Hematopoietic multipotent progenitor cell (in vitro differentiated cells): ENCODE measurements around the gene TMEM14A. TPM values are rescaled to one million over a fixed set of nuclear protein-coding genes. Genes with fewer than 3 reads are reported as not detected.
"Not testable (repeated sequence)": the region's sequence is repeated elsewhere in the genome, so short reads cannot be mapped to it uniquely, and the experiment has no call there.

Source experiments
- DNase-seq, 3 donors: peaks; one replicate each; pipeline ENCODE4 v3.0.0-alpha.2; 2011 to 2015; ENCODE audit warnings: low read depth in 2 of 3, low spot score in 2 of 3
- total RNA-seq: library from RNA; depleted of rRNA; stranded (reverse); fragments of >200 nt; gene quantifications from one replicate; pipeline ENCODE4 v1.2.3, GENCODE V29; 2012

TMEM14A gene
- total RNA-seq, 1 donor = 10.2 TPM

DNA sequence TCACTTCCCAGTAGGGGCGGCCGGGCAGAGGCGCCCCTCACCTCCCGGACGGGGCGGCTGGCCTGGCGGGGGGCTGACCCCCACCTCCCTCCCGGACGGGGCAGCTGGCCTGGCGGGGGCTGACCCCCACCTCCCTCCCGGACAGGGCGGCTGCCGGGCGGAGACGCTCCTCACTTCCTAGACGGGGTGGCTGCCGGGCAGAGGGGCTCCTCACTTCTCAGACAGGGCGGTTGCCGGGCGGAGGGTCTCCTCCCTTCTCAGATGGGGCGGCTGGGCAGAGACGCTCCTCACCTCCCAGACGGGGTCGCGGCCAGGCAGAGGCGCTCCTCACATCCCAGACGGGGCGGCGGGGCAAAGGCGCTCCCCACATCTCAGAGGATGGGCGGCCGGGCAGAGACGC, 15.0 kb upstream of the TMEM14A start:
- not testable (repeated sequence) for DNase-seq

DNA sequence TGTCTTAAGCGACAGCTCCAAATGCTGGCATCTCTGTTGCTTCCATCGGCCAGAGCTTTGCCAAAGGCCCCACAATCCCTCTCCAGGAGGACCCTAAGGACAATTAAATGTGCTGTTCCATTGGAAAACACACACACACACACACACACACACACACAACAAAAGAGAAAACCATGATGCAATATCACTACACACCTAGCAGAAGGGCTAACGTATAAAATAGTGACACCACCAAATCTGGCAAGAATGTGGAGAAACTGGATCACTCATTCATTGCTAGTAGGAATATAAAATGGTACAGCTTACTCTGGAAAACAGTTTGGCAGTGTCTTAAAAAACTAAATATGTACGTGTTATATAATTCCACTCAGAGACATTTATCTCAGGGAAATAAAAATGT, 13.0 kb upstream of the TMEM14A start:
- no peak for DNase-seq

DNA sequence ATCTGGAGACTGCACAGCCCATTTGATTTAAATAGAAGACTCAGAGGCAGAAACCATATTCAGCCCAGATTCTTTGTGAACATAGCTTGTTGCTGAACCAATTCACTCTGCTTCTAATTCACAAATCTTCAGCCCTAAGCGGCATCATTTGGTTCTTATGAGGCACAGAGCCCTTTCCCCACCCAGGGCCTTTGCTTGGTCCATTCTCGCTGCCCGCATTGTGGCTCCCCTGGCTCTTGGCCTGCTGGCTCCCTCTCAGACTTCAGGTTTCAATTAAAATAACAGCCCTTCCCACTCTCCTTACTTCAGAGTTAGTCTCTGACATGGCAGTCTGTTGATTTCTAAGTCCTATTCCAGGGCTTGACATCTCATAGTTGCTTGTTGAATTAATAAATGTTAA, 9.4 kb upstream of the TMEM14A start:
- no peak for DNase-seq

DNA sequence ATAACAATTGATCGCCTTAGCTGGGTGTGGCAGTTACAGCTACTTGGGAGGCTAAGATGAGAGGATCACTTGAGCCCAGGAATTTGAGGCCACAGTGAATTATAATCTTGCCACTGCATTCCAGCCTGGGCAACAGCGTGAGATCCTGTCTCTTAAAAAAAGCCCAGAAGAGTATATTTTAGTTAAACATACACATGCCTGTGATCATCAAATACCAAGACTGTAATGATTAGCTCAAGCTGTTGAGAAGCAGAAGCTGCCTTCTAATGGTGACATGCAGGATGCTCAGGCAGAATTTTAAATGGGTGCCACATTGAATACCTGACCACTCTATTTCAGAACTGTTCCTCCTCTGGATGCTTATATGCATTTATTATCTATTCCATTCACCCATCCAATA, 8.9 kb upstream of the TMEM14A start:
- no peak for DNase-seq

DNA sequence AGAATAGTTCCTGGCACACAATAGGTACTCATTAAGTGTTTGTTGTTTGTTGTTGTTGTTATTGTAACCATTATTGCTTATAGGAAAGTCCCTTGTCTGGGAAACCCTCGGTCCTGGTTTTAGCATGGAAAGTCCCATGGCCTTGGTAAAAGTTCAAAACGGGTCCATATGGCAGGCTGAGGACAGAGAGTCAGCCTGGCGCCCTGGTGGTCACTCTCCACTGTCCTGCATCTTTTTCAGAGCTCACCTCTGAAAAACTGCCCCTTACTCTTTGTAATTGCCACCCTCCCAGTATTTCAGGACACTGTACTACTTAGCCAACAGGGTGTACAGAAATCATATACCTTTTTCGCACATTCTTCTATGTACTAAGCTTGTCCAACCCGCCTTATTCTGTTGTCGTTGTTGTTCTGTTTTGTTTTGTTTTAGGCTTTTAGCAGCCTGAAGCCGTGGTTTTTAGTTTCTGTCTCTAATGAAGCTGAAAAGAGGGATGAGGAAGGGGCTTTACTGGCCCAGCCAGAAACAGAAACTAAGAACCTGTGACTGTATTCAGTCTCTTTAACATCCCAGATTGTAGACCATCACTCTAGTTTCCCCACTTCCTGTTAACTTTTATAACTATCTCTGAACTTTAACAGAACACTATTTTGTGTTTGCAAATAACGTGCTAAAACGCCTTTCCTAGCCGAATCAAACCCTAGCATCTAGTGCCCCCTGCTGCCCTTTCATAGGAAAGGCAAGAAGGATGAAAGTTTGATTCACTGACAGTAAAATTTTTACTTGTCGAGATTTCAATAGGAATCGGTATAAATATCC, 7.6 kb upstream of the TMEM14A start:
- DNase-seq = peak; percentile 46 to 90 (median 73)

DNA sequence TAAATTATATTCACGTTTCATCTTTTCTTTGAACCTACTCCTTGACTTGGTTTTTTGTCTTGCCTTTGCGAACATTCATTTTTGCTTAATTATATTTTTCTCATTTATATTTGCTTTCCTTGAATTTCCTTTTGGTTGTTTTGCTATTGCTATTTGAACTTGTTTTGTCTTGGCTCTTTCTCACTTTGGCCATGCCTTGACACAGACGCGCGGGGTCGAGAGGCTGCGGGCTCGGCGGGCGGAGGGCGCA, 7.1 kb upstream of the TMEM14A start:
- no peak for DNase-seq

DNA sequence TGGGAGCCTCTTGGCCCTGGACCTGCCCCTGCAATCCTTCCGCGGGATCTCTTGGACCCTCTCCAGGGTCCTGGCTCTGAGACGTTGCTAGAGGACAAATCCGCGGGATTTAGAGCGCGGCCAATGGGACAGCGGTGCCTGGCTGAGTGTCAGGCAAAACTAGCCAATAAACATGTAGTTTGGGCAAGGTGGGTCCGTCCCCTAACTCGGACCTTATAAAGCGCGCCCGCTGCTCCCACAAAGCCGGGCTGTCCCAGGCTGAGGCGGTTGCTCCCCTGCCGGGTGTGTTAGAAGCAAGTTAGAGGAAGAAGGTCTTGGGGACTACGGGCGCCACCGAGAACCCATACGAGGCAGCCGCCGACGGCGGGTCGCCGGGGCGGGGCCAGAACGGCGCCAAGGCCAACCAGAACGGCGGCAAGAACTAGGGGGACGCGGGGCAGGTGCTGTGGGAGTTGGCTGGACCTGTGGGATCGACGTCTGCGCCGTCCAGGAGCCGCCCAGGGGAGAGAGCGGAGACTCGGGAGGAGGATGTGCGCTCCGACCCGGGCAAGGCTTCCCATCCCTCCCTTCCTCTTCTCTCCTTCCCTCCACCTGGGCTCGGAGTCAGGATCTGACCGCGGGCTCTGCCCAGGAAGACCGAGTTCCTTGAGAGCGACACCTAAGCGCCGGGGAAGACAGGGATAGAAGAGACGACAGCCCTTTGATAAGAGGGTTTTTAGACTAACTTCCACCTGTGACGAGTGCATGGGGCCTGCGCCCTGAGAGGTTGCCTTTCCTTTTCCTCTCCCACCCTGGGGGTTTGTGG, 6.5 kb upstream of the TMEM14A start:
- peak; percentile 14 to 91 (median 84) for DNase-seq

DNA sequence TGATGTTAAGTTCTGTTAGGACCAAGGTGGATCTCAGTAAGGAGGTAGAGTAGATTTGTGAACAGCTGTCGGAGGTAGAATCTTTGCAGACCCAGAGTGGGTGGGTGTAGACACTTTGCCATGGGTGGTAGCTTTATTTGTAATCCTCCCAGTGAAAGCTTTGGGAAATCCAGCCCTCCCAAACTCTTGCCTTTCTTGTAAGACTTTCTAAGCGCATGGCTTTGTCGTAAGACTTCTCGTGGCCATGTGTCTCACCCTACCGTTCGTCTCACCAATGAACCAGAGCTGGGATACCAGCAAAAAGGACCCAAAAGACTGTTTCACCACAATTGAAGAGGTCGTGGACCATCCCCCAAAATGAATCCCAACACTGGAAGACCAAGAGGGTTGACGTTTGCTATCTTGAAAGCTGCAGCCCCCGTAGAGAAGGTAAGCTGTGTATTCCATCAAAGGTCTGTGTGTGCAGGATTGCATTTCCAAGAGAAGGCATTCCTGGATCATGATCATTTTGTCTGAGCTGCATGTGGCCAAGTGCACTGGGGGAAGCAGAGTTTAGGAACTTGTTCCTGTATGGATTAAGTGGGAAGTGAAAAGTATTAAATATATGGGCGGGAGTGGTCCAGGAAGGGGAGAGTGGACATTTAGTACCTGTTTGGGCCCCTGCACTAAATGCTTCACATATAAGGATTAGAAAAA, 5.8 kb upstream of the TMEM14A start:
- DNase-seq = no peak

DNA sequence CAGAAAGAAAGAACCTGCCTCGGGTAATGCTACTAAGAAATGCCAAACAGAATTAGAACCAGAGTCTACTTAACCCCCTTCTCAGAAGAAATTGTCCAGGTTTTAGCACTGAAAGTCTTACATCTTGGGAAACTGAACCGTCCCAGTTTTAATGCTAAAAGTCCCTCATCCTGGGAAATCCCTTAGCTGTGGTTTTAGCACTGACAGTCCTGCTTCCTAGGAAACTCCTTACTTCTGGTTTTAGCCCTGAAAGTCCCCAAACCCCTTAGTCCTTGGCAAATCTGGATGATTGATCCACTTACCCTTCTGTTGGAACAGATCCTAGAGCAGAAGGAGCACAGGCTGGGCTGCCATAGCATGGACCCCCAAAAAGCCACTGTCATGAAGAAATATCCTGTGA, 4.8 kb upstream of the TMEM14A start:
- no peak for DNase-seq

DNA sequence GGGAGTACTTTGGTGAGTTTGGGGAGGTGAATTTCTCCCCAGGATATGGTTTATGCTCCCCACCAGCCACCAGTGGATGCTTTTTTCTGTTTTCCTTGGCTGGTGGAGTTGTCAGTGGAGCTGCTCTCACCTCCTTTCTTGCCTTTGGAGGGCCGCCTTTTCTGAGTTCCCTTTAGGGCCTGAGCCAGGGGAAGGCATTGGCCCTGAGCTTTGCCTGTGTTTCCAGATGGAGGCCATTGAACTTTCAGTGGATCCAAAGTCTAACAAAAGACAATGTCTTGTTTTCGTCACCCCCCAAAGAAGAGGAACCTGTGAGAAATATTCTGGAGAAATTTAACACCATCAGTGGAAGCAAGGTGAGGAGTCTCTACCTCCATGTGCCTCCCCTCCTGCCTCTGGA, 4.4 kb upstream of the TMEM14A start:
- no peak for DNase-seq

DNA sequence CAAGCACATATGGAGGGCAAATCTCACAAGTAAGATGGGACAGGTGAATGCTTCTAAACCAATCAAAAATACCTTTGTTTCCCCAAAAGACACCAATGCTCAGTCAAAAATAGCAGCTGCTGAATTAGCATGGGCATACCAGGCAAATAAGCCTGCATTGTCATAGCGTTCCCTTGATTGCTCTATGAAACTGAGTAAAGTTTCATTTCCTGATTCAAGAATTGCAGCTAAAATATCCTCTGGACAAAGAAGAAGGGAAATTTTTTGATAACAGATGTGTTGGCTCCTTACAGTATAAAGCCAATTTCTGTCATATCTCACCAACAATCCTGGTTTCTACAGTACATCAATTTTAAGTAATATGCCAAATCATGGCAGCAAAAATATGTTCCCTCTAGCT, 3.3 kb upstream of the TMEM14A start:
- DNase-seq = no peak

DNA sequence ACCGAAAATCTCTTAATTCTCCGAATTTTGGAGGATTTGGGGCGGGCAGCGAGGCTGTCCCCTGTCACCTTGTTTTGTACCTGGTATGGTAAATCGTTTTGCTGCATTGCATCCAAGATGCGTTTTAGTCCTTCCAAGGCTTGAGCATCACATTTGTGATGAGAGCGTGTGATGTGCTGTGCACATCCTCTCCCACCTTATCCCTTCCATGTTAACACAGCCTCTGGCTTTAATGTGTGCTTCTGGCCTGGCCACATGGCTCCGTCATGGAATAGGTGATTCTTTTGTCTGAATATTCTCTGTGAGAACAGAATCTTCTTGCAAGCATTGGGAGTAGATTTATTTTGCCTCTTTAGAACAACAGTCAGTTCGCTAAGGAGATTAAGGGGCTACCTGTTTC, 763 bp downstream of the TMEM14A start:
- no peak for DNase-seq

DNA sequence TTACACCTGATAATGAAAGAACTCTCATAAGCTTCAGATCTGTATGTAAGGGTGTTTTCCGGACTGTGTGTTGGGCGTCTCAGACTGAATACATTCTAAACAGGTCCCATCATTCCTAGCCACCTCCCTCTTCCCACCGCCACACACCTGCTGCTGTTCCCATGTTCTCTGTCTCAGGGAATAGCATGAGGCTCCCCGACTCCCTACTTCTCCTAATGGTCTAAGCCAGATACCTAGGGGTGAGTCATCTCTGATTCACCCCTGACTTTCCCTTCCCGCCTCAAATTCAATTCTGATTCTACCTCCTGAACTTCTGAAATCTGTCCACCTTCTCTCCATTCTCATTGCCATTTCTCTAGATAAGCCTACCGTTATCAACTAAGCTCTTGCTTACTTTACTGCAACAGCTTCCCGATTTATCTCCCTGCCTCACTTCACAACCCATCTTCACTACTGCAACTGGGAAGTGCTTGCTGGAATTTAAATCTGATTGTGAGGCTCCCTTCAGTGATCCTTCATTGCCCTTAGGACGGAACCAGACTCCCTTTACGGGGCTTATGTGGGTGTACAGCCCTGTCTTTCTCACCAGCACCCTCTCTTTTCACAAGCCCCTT, 1.6 kb downstream of the TMEM14A start:
- DNase-seq = no peak

DNA sequence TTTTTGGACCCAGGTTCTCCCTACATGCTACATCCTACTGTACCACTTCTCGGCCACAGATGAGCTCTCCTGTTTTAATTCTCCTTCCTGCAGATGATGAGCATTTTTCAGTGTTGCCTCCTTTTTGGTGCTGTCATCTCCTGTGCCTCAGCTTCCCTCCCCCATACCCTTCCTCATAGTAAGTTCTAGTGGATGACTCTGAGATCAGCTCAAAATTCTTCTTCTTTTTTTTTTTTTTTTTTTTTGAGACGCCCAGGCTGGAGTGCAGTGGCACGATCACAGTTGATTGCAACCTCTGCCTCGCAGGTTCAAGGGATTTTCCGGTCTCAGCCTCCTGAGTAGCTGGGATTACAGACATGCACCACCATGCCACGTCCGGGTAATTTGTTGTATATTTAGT, 3.8 kb downstream of the TMEM14A start:
- DNase-seq = no peak

DNA sequence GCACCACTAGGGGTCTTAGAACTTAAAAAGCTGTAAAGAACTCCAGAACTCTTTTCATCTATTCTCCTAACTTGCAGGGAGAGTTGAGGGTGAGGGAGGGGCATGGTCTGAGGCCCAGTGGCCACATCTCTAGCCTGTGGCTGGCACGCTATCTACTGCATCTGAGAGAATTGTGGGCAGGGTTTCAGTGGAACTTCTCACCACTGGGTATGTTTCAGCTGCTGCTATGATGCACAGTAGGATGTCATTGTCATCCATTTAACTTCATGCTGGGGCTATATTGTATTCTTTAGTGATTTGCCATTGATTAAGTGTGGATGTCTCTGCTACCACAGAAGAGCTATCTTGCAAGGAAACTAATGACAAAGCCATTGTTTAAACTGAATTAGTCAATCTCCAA, 4.5 kb downstream of the TMEM14A start:
- DNase-seq = no peak

DNA sequence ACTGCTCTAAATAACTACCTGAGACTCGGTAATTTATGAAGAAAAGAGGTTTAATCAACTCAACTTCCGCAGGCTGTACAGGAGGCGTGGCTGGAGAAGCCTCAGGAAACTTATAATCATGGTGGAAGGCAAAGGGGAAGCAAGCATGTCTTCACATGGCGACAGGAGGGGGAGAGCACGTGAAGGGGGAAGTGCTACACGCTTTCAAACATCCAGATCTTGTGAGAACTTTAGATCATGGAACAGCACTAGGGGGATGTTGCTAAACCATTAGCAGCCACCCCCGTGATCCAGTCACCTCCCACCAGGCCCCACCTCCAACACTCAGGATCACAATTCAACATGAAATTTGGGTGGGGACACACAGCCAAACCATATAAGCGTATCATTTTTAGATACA, 5.7 kb downstream of the TMEM14A start:
- not testable (repeated sequence) for DNase-seq

DNA sequence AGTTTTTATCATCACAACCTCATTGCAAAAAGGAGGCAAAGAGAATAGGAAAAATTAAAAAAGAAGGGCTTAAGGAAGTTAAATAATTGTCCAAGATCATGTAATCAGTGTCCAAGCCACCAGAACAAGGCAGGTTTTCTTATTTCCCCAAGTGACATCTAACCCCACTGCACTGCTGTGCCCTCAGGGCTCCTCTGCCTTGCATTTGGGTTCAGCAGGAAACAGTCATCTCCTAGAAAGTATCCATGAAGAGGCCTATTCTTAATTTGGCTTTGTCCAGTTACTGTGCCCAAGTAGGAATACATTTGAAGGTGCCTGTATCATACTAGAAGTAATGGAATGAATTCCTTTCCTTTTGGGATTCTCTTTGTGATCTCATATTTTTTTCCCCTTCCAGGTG, 10.5 kb downstream of the TMEM14A start:
- DNase-seq = no peak

DNA sequence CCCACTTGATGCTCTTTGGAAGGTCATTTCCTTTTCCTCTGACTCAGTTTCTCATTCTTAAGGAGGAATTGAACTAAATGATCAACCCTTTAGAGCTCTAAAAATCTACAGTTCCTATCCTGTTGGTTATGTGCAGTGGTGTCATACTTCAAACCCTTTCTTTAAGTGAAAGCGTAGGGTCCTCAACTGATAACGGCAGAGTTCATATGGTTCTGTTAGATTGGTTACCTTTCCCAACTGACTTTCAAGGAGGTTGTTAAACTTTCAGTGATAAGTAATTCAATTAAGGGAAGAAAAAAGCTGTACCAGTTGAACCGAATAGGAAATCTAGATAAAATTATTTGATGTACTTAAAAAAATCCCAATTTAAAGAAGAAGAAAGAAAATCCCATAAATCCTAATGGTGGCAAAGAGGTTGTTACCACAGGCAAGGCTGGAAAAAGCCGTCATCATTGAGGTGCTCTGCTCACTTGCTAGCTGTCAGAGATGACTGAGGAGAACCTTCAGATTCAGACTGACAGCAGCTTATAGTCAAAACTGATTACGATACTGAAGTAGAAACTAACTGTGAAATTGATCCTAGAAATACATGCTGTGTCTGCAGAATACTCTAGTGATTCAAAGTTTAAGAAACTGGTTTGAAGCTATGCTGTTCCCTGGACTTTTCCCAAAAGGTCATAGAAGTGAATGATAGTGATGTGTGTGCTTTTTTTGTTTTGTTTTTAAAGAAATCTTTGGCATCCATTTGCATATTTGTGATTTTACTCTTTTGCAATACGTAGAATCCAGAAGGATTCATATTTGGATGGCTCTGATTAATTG, 16.2 kb downstream of the TMEM14A start:
- DNase-seq = no peak

DNA sequence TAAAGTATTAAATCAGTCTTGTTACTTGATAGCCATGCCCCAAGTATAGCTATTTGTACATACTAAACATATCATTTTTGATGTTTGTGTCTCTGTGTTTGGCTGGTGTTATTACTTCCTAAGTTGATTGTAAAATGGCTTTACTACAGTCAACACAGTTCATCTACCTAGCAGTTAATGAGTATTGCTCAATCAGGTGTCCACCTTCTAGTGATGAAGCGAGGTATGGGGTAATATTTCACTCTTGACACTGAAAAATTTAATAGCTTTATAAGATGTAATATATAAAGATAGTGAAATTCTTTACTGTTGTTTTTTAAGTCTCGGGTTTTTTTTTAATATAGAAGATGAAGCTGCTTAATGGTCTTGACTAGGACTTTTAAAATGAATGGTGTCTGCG, 18.9 kb downstream of the TMEM14A start:
- DNase-seq = no peak

DNA sequence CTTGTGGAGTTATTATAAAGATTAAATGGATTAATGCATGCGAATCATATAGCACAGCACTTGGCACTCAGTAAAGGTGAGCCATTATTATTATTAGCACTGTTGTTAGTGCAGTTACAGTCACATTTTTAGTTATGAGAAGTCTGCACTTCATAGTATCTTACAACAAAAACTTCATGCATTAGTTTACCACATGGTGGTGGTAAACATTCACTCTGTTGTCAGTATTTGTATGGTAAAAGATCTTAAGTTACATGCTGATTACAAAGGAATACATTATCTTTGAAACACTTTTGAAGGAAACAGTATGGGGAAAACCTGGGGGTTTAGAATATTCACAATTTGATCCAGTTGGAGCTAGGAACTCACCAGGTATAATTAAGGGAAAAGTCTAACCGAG, 20.8 kb downstream of the TMEM14A start:
- DNase-seq = no peak

DNA sequence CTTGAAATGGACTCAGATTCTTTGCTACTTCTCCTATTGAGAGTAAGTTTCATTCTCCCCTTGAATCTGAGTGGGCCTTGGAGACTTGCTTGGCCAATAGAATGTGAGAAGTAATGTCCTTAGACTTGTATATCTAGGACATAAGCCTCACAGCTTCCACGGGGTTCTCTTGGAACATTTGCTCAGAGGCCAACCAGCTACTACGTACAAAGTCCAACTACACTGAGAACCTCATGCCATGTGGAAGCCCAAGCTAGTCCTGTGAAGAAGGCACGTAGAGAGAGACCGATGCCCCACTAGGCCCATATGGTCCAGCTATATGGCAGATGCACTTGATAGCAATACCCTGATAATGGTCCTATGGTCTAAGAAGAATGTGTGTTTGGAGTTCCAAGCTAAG, 22.9 kb downstream of the TMEM14A start:
- DNase-seq = no peak
